GM12878 (cell line): ENCODE data around the gene PIP4K2A. TPM values are rescaled to one million over a fixed set of nuclear protein-coding genes. Genes with fewer than 3 reads are reported as not detected.

Experiments
- ATAC-seq: fragments of 200-7000 bp; cut with Tn5 transposase; 3 replicates; pipeline ENCODE4 v1.9.1; 2020; ENCODE audit warnings: mild to moderate bottlenecking, moderate library complexity
- BruUV-seq: library from RNA; stranded (reverse); fragments of 400-500 nt; replicated peaks from 2 replicates; lab custom pipeline; 2021; lab: Mats Ljungman, UMichigan
- CTCF ChIA-PET: fragments of 300-600 bp; sonication (Branson Sonifier 250); formaldehyde crosslinking; extraction: SDS; loops from one replicate; lab custom pipeline; 2021; ENCODE audit warnings: inconsistent platforms; lab: Yijun Ruan, JAX
- POLR2A ChIA-PET: fragments of 350-600 bp; formaldehyde crosslinking; extraction: SDS; loops from one replicate; lab custom pipeline; 2021; ENCODE audit warnings: inconsistent platforms; lab: Charles Lee
- RAD21 ChIA-PET: fragments of 300-600 bp; sonication (Branson Sonifier 250); formaldehyde crosslinking; loops from one replicate; lab custom pipeline; 2023; ENCODE audit warnings: antibody characterized with exemption; ENCODE audit not compliant: unreplicated experiment; lab: Charles Lee
- SMC1A ChIA-PET: fragments of 300-600 bp; sonication (Branson Sonifier 250); formaldehyde crosslinking; loops from one replicate; lab custom pipeline; 2023; ENCODE audit not compliant: unreplicated experiment, uncharacterized antibody; lab: Charles Lee
- DNase-seq: peaks from one replicate; pipeline ENCODE4 v3.0.0-alpha.2; 2011; ENCODE audit warnings: low read depth, low spot score
- FAIRE-seq: peaks from 3 replicates; lab custom pipeline; 2011; peaks lifted over from hg19 to GRCh38; lab: Jason Lieb, UNC
- H2AFZ ChIP-seq: 2 replicates; pipeline ENCODE4 v1.6.0; 2011; ENCODE audit warnings: low read depth, low read length, control low read depth; ENCODE audit not compliant: control insufficient read depth
- H3K27ac ChIP-seq: 2 replicates; pipeline ENCODE4 v1.5.1; 2011; ENCODE audit warnings: control low read depth; ENCODE audit not compliant: control insufficient read depth, insufficient read depth
- H3K27me3 ChIP-seq, 2 experiments: replicated peaks in 1 of 2; 2 replicates each; pipeline versions ENCODE4 v1.6.0 to v1.6.1; 2011; ENCODE audit warnings: low read length in 1 of 2; ENCODE audit not compliant: control insufficient read depth in 2 of 2, insufficient read depth in 2 of 2
- H3K36me3 ChIP-seq, 2 experiments: 2 replicates each; pipeline ENCODE4 v1.5.1; 2011; ENCODE audit warnings: low read length in 1 of 2; ENCODE audit not compliant: control insufficient read depth in 2 of 2, insufficient read depth in 2 of 2
- H3K4me1 ChIP-seq: 2 replicates; pipeline ENCODE4 v1.6.1; 2011; ENCODE audit warnings: mild to moderate bottlenecking, low read length, moderate library complexity, mixed read lengths; ENCODE audit not compliant: control insufficient read depth, insufficient read depth
- H3K4me2 ChIP-seq: 2 replicates; pipeline ENCODE4 v1.6.0; 2011; ENCODE audit warnings: control low read depth; ENCODE audit not compliant: control insufficient read depth, insufficient read depth
- H3K4me3 ChIP-seq: fragments of 200-600 bp; sonication (generic); 2 replicates; pipeline ENCODE4 v1.5.1; 2016
- H3K79me2 ChIP-seq: 2 replicates; pipeline ENCODE4 v1.6.0; 2011; ENCODE audit warnings: low read length; ENCODE audit not compliant: control insufficient read depth, insufficient read depth
- H3K9ac ChIP-seq: 2 replicates; pipeline ENCODE4 v1.8.0; 2011; ENCODE audit warnings: low read length, control low read depth, mixed read lengths; ENCODE audit not compliant: control insufficient read depth, insufficient read depth
- H3K9me3 ChIP-seq: replicated peaks from 3 replicates; pipeline ENCODE4 v1.5.1; 2011; ENCODE audit warnings: mild to moderate bottlenecking, low read length; ENCODE audit not compliant: control insufficient read depth, insufficient read depth
- H4K20me1 ChIP-seq: 2 replicates; pipeline ENCODE4 v1.6.0; 2011; ENCODE audit not compliant: control insufficient read depth, insufficient read depth
- BHLHE40 ChIP-seq, 2 experiments: fragments of 450-650 bp in 1 of 2; IDR thresholded peaks; 2 replicates each; pipeline ENCODE4 v1.6.1; 2011 to 2017; ENCODE audit warnings: low read depth in 2 of 2, borderline replicate concordance in 1 of 2, improper control_type of control experiment in 1 of 2, low read length in 1 of 2, mild to moderate bottlenecking in 1 of 2
- EED ChIP-seq: sonication (generic); IDR thresholded peaks from 2 replicates; pipeline ENCODE4 v1.6.1; 2016; ENCODE audit warnings: antibody characterized with exemption, low read depth
- HDGF ChIP-seq: fragments of 450-650 bp; IDR thresholded peaks from 2 replicates; pipeline ENCODE4 v1.6.1; 2016; ENCODE audit warnings: antibody characterized with exemption
- IRF4 ChIP-seq: IDR thresholded peaks from 2 replicates; pipeline ENCODE4 v1.6.1; 2011; ENCODE audit warnings: low read depth, low read length
- NFYA ChIP-seq: IDR thresholded peaks from 2 replicates; pipeline ENCODE4 v1.6.1; 2011; ENCODE audit warnings: low read depth, mild to moderate bottlenecking, low read length, improper control_type of control experiment, borderline replicate concordance
- NFYB ChIP-seq: IDR thresholded peaks from 2 replicates; pipeline ENCODE4 v1.6.1; 2011; ENCODE audit warnings: low read depth, mild to moderate bottlenecking, low read length, improper control_type of control experiment, moderate library complexity; ENCODE audit not compliant: insufficient read depth
- NR2C1 ChIP-seq: fragments of 450-650 bp; IDR thresholded peaks from 2 replicates; pipeline ENCODE4 v1.6.1; 2017; ENCODE audit warnings: antibody characterized with exemption, mild to moderate bottlenecking, moderate library complexity
- RAD51 ChIP-seq: fragments of 450-650 bp; IDR thresholded peaks from 2 replicates; pipeline ENCODE4 v1.6.1; 2016; ENCODE audit warnings: moderate library complexity, mild to moderate bottlenecking, inconsistent platforms
- RBBP5 ChIP-seq: fragments of 200-600 bp; sonication (generic); conservative IDR thresholded peaks from 2 replicates; pipeline ENCODE4 v1.6.1; 2016
- RUNX3 ChIP-seq: IDR thresholded peaks from 2 replicates; pipeline ENCODE4 v1.6.1; 2012; ENCODE audit warnings: low read length, inconsistent platforms
- TBL1XR1 ChIP-seq: IDR thresholded peaks from 2 replicates; pipeline ENCODE4 v1.6.1; 2012; ENCODE audit warnings: low read depth, low read length, improper control_type of control experiment
- WRNIP1 ChIP-seq: IDR thresholded peaks from 2 replicates; pipeline ENCODE4 v1.6.1; 2011; ENCODE audit warnings: low read depth, low read length, improper control_type of control experiment, borderline replicate concordance
- WGBS: methylation state at CpG from one replicate; pipeline ENCODE4 v1.1.6; 2016; ENCODE audit warnings: low lambda C conversion rate; ENCODE audit not compliant: insufficient replicate concordance, insufficient coverage; ENCODE audit errors: missing lambda C conversion rate; 5-methylcytosine and 5-hydroxymethylcytosine counted together
- in situ Hi-C: fragments of 300-500 bp; cut with MboI; formaldehyde crosslinking; loops from 9 replicates; pipeline ENCODE4 v1.14.3; 2018; ENCODE audit warnings: mixed read lengths
- intact Hi-C: fragments of 100-400 bp; cut with micrococcal nuclease; formaldehyde crosslinking; loops from one replicate; pipeline ENCODE4 v1.14.2; 2022; ENCODE audit not compliant: unreplicated experiment
- polyA plus RNA-seq, 11 experiments: library from polyadenylated mRNA; depleted of rRNA in 4 of 11; unstranded in 6 of 11; stranded (reverse) in 5 of 11; fragments of >200 nt; fragmentation: Nextera tagmentation in 4 of 11; fragmentation: Illumina TruSeq in 1 of 11; extraction: Ambion mirVana in 4 of 11; extraction: Trizol in 1 of 11; gene quantifications; 1 replicate in 1 of 11; 2 replicates in 10 of 11; pipeline versions ENCODE4 v1.2.1 to v1.2.3, GENCODE V29; 2011 to 2016; ENCODE audit warnings: inconsistent platforms in 2 of 11, missing spikeins in 2 of 11, low read depth in 1 of 11
- total RNA-seq, 4 experiments: library from RNA; depleted of rRNA in 3 of 4; stranded (reverse); fragments of >200 nt in 3 of 4; fragmentation: Illumina TruSeq in 1 of 4; extraction: Trizol in 1 of 4; gene quantifications; 2 replicates each; pipeline versions ENCODE4 v1.2.1 to v1.2.3, GENCODE V29; 2013 to 2021
- TF ChIP-seq, protein P1 (sequence below): fragments of 450-650 bp; IDR thresholded peaks from 2 replicates; pipeline ENCODE4 v1.6.1; 2017; ENCODE audit warnings: mild to moderate bottlenecking, moderate library complexity

The PIP4K2A gene
- total and polyA plus RNA-seq, 10 of the 15 experiments (the other 5 are each of a cell fraction or from before 2014, with no cell fraction given) = 54.3 to 139 (median 84.4) TPM

DNA sequence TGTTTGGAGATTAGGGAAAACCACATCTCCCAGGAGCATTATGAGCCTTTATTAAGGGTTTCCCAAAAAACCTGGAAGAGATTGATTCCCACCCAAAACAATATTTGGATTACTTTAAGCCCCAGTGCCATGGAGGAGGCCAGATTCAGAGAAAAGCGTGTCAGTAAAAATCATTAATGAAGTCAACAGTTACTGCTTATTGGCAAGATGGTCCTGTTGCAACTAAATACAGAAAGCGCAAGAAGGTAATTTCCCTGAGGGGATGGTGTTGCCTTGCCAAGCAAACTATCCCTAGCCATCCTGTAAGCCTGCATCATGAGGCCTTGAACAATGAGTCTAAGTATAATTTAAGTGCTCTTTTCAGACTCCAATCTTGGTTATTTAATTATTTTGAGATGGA, 212.5 kb downstream of the PIP4K2A start:
- no peak for FAIRE-seq
- Histone ChIP-seq H4K20me1 (no peaks in the 10 kb centered on the region), H3K4me3 (no peak overlapping the region), H3K9ac (no peak overlapping the region), H3K4me2 (no peak overlapping the region), H3K9me3 (no peaks in the 10 kb centered on the region), H2AFZ (no peak overlapping the region), H3K4me1 (peaks cover 6% of the 10 kb centered on the region; the same call in 1 of the 2 replicates), H3K27me3 (no peaks in the 10 kb centered on the region), H3K36me3 (no peaks in the 10 kb centered on the region), H3K27ac (no peak overlapping the region), H3K79me2 (no peaks in the 10 kb centered on the region)
- SMC1A ChIA-PET = interaction anchor here (0.7 to 1.2 kb wide), 2 partner anchors 15 to 46 kb away, joined by 3 to 9 read pairs; no protein-coding TSS in a partner anchor
- no peak for TF ChIP-seq NFYB
- TF ChIP-seq HDGF = no peak
- no peak for TF ChIP-seq TBL1XR1
- TF ChIP-seq WRNIP1 = no peak
- no peak for TF ChIP-seq RAD51
- TF ChIP-seq NR2C1 = no peak
- TF ChIP-seq, protein P1, sequence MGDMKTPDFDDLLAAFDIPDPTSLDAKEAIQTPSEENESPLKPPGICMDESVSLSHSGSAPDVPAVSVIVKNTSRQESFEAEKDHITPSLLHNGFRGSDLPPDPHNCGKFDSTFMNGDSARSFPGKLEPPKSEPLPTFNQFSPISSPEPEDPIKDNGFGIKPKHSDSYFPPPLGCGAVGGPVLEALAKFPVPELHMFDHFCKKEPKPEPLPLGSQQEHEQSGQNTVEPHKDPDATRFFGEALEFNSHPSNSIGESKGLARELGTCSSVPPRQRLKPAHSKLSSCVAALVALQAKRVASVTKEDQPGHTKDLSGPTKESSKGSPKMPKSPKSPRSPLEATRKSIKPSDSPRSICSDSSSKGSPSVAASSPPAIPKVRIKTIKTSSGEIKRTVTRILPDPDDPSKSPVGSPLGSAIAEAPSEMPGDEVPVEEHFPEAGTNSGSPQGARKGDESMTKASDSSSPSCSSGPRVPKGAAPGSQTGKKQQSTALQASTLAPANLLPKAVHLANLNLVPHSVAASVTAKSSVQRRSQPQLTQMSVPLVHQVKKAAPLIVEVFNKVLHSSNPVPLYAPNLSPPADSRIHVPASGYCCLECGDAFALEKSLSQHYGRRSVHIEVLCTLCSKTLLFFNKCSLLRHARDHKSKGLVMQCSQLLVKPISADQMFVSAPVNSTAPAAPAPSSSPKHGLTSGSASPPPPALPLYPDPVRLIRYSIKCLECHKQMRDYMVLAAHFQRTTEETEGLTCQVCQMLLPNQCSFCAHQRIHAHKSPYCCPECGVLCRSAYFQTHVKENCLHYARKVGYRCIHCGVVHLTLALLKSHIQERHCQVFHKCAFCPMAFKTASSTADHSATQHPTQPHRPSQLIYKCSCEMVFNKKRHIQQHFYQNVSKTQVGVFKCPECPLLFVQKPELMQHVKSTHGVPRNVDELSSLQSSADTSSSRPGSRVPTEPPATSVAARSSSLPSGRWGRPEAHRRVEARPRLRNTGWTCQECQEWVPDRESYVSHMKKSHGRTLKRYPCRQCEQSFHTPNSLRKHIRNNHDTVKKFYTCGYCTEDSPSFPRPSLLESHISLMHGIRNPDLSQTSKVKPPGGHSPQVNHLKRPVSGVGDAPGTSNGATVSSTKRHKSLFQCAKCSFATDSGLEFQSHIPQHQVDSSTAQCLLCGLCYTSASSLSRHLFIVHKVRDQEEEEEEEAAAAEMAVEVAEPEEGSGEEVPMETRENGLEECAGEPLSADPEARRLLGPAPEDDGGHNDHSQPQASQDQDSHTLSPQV = no peak
- TF ChIP-seq RBBP5 = no peak
- TF ChIP-seq NFYA = no peak
- TF ChIP-seq BHLHE40 (IDR thresholded peaks at IDR 0.05; ENCODE audit: borderline replicate concordance in 1 of 2, low read depth in 2 of 2, low read length in 1 of 2) = no peak
- TF ChIP-seq EED = no peak
- TF ChIP-seq RUNX3 = no peak
- TF ChIP-seq IRF4 = no peak
- POLR2A ChIA-PET = no interaction called here
- CTCF ChIA-PET = no interaction called here
- no peak for DNase-seq
- BruUV-seq = no TSS peak
- RAD21 ChIA-PET = no interaction called here
- intact Hi-C loops (no loop called here), in situ Hi-C loops (no loop called here)
- no peak for ATAC-seq
- WGBS = 96% methylated on average over 2 of the region's 2 CpGs
